GM06990 (cell line): ENCODE data around the gene RBBP9.

Experiments
- DNase-seq: peaks from one replicate; pipeline ENCODE4 v3.0.0-alpha.2; 2011; ENCODE audit not compliant: insufficient read length; ENCODE audit errors: extremely low read depth
- H3K27me3 ChIP-seq: replicated peaks from 2 replicates; pipeline ENCODE4 v1.6.0; 2011; ENCODE audit warnings: low read length; ENCODE audit not compliant: control insufficient read depth, insufficient read depth
- H3K36me3 ChIP-seq: 2 replicates; pipeline ENCODE4 v1.5.1; 2011; ENCODE audit warnings: low read length; ENCODE audit not compliant: control insufficient read depth, insufficient read depth
- H3K4me3 ChIP-seq: replicated peaks from 2 replicates; pipeline ENCODE4 v1.5.1; 2011; ENCODE audit warnings: low read depth, mild to moderate bottlenecking, control low read depth, low read length
- TF ChIP-seq, protein P1 (sequence below): IDR thresholded peaks from 2 replicates; pipeline ENCODE4 v1.5.1; 2011; ENCODE audit warnings: low read length, control low read depth, mild to moderate bottlenecking, inconsistent platforms; ENCODE audit not compliant: insufficient read depth, poor library complexity, severe bottlenecking

The RBBP9 gene

DNA sequence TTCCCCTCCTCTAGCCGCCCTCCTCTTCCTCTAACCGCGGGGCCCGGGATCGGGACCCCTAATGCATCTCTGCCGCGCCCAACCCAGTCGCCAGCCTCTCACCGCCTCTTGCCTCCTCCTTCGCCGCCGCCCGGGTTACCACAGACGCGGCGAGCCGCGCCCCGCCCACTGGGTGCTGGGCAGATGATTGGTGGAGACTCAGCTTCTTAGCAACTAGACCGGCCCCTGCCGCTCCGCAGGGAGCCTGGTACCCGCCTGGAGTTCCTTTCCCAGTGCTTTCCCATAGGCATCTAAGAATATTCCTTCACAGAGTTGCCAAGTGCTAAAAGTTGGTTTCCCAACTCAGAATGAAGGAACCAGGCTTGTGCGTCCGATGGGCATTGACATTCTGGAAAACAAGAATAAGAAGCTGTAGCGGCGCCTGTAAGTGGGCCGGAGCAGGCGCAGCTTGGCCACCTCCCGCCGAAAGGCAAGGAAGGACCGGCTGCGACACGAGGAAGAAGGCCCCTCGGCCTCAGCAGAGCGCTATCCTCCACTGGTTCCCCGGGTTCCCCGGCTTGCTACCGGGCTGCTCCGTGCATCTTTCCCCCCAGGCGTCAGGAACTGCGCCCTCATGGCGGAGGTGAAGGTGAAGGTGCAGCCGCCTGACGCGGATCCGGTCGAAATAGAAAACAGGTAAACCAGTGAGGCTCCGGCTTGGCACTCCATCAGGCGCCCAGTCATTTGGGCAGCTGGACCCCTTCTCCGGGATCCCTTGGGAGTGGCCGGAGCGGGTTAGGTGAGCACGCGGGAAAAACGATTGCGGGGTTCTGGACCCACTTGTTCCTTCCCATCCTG is 29.9 kb downstream of the RBBP9 start, which contains the start of the genes DZANK1 and POLR3F:
TSS of gene DZANK1 (minus strand) at position 137 of the 837 bp plus-strand sequence. CDS start 1,672 bp downstream, outside the sequence.
TSS of gene POLR3F (plus strand) at position 497 of the 837 bp plus-strand sequence. CDS start at position 614, 117 bp downstream.
- peaks cover 5% of the 10 kb centered on the region for H3K36me3 ChIP-seq
- H3K4me3 ChIP-seq, result peak within 1 kb of the TSS; percentile 93
- H3K27me3 ChIP-seq, result no peaks in the 10 kb centered on the region
- DNase-seq, result peak; percentile 94
- TF ChIP-seq, protein P1, sequence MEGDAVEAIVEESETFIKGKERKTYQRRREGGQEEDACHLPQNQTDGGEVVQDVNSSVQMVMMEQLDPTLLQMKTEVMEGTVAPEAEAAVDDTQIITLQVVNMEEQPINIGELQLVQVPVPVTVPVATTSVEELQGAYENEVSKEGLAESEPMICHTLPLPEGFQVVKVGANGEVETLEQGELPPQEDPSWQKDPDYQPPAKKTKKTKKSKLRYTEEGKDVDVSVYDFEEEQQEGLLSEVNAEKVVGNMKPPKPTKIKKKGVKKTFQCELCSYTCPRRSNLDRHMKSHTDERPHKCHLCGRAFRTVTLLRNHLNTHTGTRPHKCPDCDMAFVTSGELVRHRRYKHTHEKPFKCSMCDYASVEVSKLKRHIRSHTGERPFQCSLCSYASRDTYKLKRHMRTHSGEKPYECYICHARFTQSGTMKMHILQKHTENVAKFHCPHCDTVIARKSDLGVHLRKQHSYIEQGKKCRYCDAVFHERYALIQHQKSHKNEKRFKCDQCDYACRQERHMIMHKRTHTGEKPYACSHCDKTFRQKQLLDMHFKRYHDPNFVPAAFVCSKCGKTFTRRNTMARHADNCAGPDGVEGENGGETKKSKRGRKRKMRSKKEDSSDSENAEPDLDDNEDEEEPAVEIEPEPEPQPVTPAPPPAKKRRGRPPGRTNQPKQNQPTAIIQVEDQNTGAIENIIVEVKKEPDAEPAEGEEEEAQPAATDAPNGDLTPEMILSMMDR, result no peak

DNA sequence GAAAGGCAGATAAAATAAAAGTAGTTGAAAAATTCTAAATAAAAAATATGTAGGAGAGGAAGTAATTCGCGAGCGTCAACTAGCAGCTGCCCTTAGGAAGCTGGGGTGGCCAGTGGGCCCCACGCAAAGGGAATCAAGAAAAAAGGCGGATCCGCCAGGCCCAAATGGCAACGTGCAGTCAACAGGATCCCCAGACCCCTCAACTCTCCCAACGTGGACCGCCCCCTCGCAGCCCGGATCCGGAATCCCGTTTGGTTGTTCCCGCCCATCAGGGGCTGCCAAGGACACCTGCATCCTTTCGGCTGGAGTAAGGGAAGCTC is 30.5 kb downstream of the RBBP9 start:
- TF ChIP-seq, protein P1, result no peak
- H3K27me3 ChIP-seq, result no peaks in the 10 kb centered on the region
- peaks cover 5% of the 10 kb centered on the region for H3K36me3 ChIP-seq
- no peak for DNase-seq
- peak overlapping the region; percentile 93 for H3K4me3 ChIP-seq

DNA sequence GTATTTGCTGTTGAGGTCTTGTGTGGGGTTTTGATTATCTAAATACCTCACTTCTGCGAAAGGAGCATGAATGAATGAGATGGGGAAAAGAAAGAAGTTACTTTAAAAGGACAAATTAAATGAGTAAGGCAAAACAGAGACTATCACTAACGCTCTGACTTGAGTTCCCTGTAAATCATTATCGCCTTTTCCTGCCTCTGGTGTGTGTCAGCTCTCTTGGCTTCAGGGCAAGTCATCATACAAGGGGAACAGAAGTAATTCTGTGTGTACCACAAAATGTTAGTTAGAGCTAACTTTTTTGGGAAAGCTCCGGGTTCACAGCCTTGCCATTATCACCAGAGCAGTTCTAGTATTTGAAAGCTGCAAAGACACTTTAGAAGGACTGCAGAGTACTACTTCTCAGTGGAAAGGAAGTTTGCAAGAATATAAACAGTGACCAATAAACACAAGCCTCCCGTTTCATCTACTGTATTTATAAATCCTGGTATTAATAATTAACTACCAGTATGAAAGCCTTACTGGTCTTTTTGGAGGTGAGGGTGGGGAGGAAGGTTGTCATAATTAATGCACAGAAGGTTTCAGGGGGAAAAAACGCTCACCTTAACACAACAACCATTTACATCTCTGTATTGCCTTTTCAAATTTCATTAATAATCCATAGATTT is 31.4 kb downstream of the RBBP9 start:
- H3K36me3 ChIP-seq, result peaks cover 2% of the 10 kb centered on the region; the same call in 1 of the 2 replicates
- TF ChIP-seq, protein P1, result no peak
- H3K4me3 ChIP-seq, result no peak overlapping the region
- no peaks in the 10 kb centered on the region for H3K27me3 ChIP-seq
- DNase-seq, result no peak

DNA sequence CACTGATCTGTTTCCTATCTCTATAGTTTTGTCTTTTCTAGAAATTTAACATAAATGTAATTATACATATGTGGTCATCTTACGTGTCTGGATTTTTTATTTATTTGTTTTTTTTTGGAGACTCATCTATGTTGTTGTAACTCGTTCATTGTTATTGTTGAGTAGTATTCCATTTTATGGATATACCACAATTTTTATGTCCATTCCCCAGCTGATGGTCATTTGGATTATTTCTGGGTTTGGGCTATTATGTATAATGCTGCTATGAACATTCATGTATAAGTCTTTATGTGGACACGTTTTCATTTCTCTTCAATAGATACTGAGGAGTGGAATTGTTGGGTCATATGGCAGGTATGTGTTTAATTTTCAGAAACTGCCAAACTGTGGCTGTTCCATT is 40.4 kb downstream of the RBBP9 start:
- no peaks in the 10 kb centered on the region for H3K36me3 ChIP-seq
- no peak for DNase-seq
- H3K4me3 ChIP-seq, result no peak overlapping the region
- TF ChIP-seq, protein P1, result no peak
- no peaks in the 10 kb centered on the region for H3K27me3 ChIP-seq

DNA sequence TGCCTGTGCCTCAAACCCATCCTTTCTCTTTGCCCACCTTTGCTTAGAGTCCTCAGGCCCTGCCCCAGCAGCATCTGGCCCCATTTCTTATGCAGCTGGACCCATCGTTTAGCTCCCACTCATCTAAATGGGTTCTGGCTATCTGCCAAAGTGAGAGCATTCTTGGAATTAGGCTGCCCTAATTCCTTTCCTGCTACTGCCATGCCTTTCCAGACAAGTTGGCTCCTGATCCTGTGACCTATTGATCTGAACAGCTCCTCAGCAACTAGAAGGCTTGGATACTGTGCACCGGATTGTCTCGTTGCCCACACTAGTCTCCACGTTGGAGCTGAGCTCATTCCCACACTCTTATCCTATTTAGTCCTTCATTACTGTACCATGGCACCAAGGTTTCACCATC is 53.1 kb downstream of the RBBP9 start:
- Histone ChIP-seq H3K4me3 (no peak overlapping the region), H3K36me3 (no peaks in the 10 kb centered on the region), H3K27me3 (no peaks in the 10 kb centered on the region)
- DNase-seq, result no peak
- TF ChIP-seq, protein P1, result no peak
